Measurements from ENCODE around the gene AVPI1. TPM values are rescaled to one million over a fixed set of nuclear protein-coding genes. Genes with fewer than 3 reads are reported as not detected.
A peak's percentile ranks its signal among the peaks of the same experiment; 100 is the strongest.

The AVPI1 gene
- total RNA-seq = 2.4 and 3.2 TPM in 2 replicates

- peak; percentile 84 for DNase-seq (ENCODE audit: low read depth, low spot score)
Observed at GRCh38 chr10:97686962-97687784, at the start of gene AVPI1. Gene AVPI1, minus strand, starts transcription at chr10:97687241. Its CDS starts 7,336 bp downstream, at chr10:97679905.

DNA sequence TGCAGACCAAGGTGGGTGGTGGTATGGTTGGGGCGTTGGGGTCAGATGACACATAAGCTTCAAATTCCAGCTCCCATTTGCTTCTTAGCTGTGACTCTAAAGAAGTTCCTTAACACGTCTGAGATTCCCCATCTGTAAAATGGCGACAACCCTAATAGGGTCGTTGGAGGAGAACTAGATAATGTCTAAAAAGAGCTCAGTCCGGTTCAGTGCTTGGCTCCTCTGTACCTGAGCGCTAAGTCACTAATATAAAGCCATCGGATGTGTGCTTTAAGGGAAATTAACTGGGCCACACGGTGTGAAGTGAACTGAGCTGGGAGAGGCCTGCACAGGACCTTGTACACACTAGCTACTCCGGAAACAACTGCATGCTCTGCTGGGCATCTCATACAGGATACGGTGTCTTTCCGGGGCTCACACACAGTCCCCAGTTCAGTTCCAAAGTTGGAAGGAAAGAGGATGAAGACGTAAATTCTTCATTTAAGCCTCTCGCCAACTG lies 49.4 kb upstream of the AVPI1 start:
- no peak for DNase-seq (ENCODE audit: low read depth, low spot score)

GRCh38 chr10:97734021-97734420 lies 47.0 kb upstream of the AVPI1 start:
- DNase-seq (ENCODE audit: low read depth, low spot score) = no peak

GRCh38 chr10:97733256-97733655 lies 46.2 kb upstream of the AVPI1 start:
- no peak for DNase-seq (ENCODE audit: low read depth, low spot score)

GRCh38 chr10:97732052-97732359 lies 45.0 kb upstream of the AVPI1 start:
- DNase-seq (ENCODE audit: low read depth, low spot score) = no peak

- no peak for DNase-seq (ENCODE audit: low read depth, low spot score)
Observed at GRCh38 chr10:97731346-97732051, 44.5 kb upstream of the AVPI1 start.

- no peak for DNase-seq (ENCODE audit: low read depth, low spot score)
Observed at GRCh38 chr10:97729014-97729413, 42.0 kb upstream of the AVPI1 start.

DNA sequence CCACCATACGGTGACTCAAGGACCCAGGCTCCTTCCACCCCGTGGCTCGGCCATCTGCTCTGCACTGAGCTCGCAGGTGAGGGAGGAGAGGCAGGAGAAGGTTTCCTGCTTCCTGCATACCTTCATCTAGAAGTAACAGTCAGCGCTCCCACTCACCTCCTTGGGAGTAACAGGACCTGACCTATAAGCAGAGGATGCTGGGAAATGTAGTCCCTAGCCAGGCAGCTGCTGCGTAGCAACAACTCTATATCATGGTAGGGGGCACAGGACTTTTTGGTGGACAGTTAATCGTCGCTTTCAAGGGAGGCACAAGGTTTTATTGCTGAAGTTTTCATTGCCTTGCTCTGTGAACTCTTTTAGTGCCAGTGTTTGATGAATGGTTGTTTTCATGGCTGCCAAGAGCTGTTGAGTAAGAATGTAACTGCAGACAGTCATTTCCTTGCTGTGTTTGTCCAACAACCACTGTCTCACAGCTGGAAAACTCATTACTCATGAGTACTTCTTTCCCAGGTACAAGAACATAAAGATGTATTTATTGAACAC lies 39.7 kb upstream of the AVPI1 start:
- DNase-seq (ENCODE audit: low read depth, low spot score) = peak; percentile 46

DNA sequence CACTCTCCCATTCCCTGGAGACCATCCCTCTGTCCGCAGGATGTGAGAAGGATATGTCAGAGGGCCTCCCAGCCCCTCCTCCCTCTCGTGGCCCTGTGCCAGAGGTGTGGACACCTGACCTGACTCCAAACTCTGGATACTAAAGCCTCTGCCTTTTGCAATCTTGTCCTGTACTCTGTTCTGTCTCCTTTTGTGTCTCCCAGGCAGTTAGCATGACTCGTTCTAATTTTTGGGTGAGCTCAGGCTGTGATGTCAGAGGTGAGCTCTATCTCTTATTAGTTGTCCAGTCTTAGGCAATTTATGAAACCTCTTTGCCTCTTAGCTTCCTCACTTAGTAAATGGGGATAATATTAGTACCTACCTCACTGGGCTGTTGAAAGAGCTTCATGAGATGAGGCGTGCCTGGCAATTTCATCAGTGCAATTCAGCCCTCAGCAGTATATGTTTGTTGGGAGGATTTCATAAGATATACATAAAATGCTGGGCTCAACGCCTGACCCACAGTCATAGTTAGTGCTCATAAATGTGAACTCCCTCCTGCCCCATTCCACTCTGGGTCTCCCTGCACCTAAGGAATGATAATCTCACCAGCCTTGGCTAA lies 37.4 kb upstream of the AVPI1 start:
- no peak for DNase-seq (ENCODE audit: low read depth, low spot score)

DNA sequence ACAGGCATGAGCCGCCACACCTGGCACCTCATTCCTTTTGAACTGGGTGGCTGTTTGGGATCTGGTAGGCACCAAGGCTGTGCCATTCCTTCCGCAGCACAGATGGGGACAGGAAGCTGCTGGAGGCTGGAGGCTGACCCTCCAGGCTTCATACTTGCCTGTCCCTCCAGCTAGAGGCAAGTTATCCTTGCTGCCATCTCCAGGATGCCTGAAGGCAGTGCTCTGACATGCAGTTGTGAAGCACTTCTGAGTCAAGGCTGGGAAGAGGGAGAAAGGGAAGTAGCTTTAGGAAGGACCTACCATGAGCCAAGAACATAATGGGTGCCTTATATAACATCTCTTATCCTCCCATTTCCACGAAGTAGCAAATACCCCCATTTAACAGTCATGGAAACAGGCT lies 36.0 kb upstream of the AVPI1 start:
- DNase-seq (ENCODE audit: low read depth, low spot score) = no peak

- no peak for DNase-seq (ENCODE audit: low read depth, low spot score)
Observed at GRCh38 chr10:97721871-97722780, 35.1 kb upstream of the AVPI1 start.

DNA sequence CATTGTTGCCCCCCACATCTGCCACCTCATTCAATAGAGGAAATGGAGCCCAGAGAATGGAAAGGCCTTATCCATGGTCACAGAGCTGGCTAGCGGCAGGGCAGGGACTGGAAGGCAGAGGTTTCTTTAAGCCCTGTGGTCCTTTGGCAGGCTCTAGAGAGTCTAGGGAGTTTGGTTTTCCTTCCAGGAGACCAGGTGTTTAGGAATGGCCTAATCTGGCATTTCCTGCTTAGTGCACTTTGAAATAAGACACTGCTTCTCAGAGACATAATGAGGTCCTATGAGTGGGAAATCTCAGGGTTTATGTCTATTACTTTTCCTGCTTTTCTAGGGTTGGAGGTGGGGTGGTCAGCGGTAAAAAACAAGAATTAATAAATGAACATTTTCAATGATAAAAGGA lies 32.6 kb upstream of the AVPI1 start:
- no peak for DNase-seq (ENCODE audit: low read depth, low spot score)

DNA sequence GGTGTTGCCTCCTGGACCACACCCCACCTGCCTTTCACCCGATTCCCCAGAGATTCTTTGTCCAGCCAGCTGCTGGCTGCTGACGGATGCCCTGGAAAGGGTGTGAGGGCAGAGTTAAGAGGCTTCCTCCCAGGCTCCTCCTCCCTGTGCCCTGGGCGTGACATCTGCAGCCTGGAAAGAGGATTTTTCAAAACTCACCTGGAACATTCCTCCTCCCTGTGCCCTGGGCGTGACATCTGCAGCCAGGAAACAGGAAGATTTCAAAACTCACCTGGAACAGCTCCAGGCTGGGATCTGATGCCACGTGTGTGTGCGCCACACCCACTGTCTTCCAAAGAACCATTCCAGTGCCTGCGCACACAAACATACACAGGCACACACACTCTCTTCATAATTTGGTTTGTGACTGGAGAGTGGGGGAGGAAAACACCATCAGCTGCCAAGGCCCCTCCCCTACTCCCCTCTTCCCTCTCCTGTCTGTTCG lies 31.7 kb upstream of the AVPI1 start:
- no peak for DNase-seq (ENCODE audit: low read depth, low spot score)

GRCh38 chr10:97718178-97718577 lies 31.1 kb upstream of the AVPI1 start:
- no peak for DNase-seq (ENCODE audit: low read depth, low spot score)

GRCh38 chr10:97717627-97718026 lies 30.6 kb upstream of the AVPI1 start:
- no peak for DNase-seq (ENCODE audit: low read depth, low spot score)

DNA sequence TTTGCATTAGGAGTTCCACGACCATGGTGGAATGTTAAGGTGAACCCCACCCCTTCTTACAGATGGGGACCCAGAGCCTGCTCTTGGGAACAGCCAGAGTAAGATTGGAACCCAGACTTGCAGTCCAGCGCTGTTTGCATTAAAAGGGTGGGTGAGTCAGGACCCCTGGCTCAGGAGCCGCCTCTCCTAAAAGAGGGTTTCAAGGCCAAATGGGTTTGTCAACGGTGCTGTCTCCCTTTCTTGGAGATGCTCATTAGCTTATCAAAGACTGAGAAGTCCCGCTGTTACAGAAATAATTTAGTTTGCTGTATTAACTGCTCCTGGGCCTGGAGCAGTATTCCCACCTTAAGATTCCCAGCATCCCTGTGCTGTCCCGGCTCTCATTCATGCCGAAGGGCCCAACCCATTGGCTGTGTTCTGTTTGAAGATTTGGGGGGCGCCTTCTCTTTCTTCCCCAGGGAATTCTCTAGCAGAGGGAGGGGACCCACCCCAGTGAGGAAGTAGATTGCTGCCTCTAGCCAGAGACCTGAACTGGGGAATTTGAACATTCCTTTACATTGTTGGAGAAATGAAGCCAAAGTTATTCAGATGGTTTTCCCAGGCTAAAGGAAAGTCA lies 28.3 kb upstream of the AVPI1 start:
- DNase-seq (ENCODE audit: low read depth, low spot score) = no peak

- DNase-seq (ENCODE audit: low read depth, low spot score) = no peak
Observed at GRCh38 chr10:97714401-97715258, 27.6 kb upstream of the AVPI1 start.

GRCh38 chr10:97713826-97714400 lies 26.9 kb upstream of the AVPI1 start:
- DNase-seq (ENCODE audit: low read depth, low spot score) = peak; percentile 40

DNA sequence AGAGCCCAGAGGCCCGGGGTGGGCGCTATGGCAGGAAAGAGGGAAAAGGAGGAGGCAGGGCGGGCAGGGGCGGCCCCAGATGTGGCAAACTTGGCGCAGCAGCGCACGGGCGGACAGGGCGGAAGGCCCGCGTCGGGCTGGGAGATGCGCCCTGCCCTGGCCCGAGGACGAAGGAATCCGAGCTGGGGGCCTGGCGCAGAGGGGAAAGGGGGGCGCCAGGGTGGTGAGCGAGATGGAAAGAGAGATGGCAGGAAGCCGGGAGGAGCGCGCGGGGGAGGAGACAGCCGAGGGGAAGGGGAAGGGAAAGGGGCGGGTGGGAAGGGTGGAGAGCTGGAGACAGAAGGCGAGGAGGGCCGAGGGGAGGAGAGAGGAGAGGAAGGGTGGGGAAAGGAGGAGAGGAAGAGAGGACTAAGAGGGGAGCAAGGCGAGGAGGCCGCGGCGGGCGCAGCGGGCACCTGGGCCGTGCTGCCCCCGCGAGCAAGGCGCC lies 26.3 kb upstream of the AVPI1 start, which contains the start of gene MARVELD1:
Gene MARVELD1 (plus strand): TSS at position 392 of the 487 bp plus-strand sequence. CDS start 147 bp downstream, outside the sequence.
- DNase-seq (ENCODE audit: low read depth, low spot score) = no peak
